Neural progenitor cell (in vitro differentiated cells): ENCODE results near the gene NTM. TPM values are rescaled to one million over a fixed set of nuclear protein-coding genes. Genes with fewer than 3 reads are reported as not detected.

Experiments
- DNase-seq: peaks from one replicate; pipeline ENCODE4 v3.0.0-alpha.2; 2016; ENCODE audit warnings: low spot score
- H2AFZ ChIP-seq: fragments of 200-600 bp; sonication (generic); replicated peaks from 2 replicates; pipeline ENCODE4 v1.6.1; 2016; ENCODE audit warnings: antibody characterized with exemption
- H3F3A ChIP-seq: fragments of 200-600 bp; sonication (generic); 2 replicates; pipeline ENCODE4 v1.6.1; 2016; ENCODE audit warnings: antibody characterized with exemption, low read depth
- H3K27ac ChIP-seq: fragments of 200-600 bp; sonication (generic); 2 replicates; pipeline ENCODE4 v1.5.1; 2016; ENCODE audit warnings: mild to moderate bottlenecking
- H3K27me3 ChIP-seq: fragments of 200-600 bp; sonication (generic); 2 replicates; pipeline ENCODE4 v1.6.1; 2016; ENCODE audit warnings: mild to moderate bottlenecking, moderate library complexity
- H3K36me3 ChIP-seq: fragments of 200-600 bp; sonication (generic); 2 replicates; pipeline ENCODE4 v1.5.1; 2016
- H3K4me1 ChIP-seq: fragments of 200-600 bp; sonication (generic); 2 replicates; pipeline ENCODE4 v1.6.1; 2016; ENCODE audit warnings: mixed run types
- H3K4me2 ChIP-seq: fragments of 200-600 bp; sonication (generic); 2 replicates; pipeline ENCODE4 v1.6.1; 2016
- H3K4me3 ChIP-seq: fragments of 200-600 bp; sonication (generic); 2 replicates; pipeline ENCODE4 v1.5.1; 2016
- H3K79me2 ChIP-seq: fragments of 200-600 bp; sonication (generic); 2 replicates; pipeline ENCODE4 v1.6.1; 2016; ENCODE audit warnings: low read depth
- H3K9ac ChIP-seq: fragments of 200-600 bp; sonication (generic); 2 replicates; pipeline ENCODE4 v1.6.1; 2016
- H3K9me3 ChIP-seq: fragments of 200-600 bp; sonication (generic); 2 replicates; pipeline ENCODE4 v1.5.1; 2016; ENCODE audit warnings: low read depth
- H4K20me1 ChIP-seq: fragments of 200-600 bp; sonication (generic); 2 replicates; pipeline ENCODE4 v1.6.1; 2016; ENCODE audit warnings: low read depth
- H3K27ac Mint-ChIP-seq: 3 replicates; pipeline ENCODE4 v1.8.0; 2021; ENCODE audit warnings: mixed read lengths
- H3K27me3 Mint-ChIP-seq: 2 replicates; pipeline ENCODE4 v1.8.0; 2022; ENCODE audit warnings: low read depth, mild to moderate bottlenecking, inconsistent platforms, moderate library complexity, mixed read lengths; ENCODE audit not compliant: insufficient read depth
- H3K36me3 Mint-ChIP-seq: 3 replicates; pipeline ENCODE4 v1.8.0; 2021; ENCODE audit warnings: mixed read lengths
- H3K4me1 Mint-ChIP-seq: 3 replicates; pipeline ENCODE4 v1.8.0; 2021; ENCODE audit warnings: mixed read lengths
- H3K4me3 Mint-ChIP-seq: 3 replicates; pipeline ENCODE4 v1.8.0; 2021; ENCODE audit warnings: mild to moderate bottlenecking, moderate library complexity, mixed read lengths
- H3K9me3 Mint-ChIP-seq: 3 replicates; pipeline ENCODE4 v1.8.0; 2020; ENCODE audit warnings: mixed read lengths
- CTCF ChIP-seq: fragments of 200-600 bp; sonication (generic); IDR thresholded peaks from 2 replicates; pipeline ENCODE4 v1.5.1; 2017; ENCODE audit warnings: antibody characterized with exemption, mild to moderate bottlenecking
- EZH2 ChIP-seq: fragments of 200-600 bp; sonication (generic); IDR thresholded peaks from 2 replicates; pipeline ENCODE4 v1.6.1; 2017; ENCODE audit warnings: antibody characterized with exemption, mild to moderate bottlenecking, moderate library complexity
- EZH2phosphoT487 ChIP-seq: fragments of 200-600 bp; sonication (generic); IDR thresholded peaks from 2 replicates; pipeline ENCODE4 v1.6.1; 2017; ENCODE audit warnings: antibody characterized with exemption
- total RNA-seq: library from RNA; depleted of rRNA; stranded (reverse); fragments of >200 nt; gene quantifications from 2 replicates; pipeline ENCODE4 v1.2.3, GENCODE V29; 2015; ENCODE audit warnings: low replicate concordance

The NTM gene
- total RNA-seq, 1 donor from 2014 or later: 4.3 TPM

DNA sequence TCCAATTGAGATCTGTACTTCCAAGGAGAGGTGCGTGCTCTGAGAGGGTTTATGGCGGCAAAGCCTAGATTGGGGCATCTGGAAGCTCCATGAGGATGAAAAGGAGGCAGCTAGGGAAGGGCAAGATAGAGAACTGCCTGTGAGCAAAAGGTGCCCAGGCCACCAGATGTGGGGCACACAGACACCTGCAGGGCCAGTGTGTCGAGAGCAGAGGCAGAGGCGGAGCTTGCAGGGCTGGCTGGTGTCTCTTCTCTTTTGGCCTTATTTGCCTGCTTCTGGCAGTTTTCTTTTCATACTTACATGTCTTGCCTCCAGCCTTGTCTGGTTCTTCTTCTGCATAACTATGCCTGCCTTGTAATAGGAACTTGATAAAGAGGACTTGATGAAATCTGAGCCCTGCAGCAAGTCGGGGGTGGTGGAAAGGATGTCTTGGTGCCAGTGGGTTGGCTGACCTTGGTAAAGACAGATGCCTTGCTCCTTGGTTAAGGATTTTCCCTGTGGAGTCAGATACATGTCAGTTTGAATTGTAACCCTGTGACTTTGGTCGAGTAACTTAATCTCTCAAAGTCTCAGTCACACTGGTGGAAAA lies 680.3 kb downstream of the NTM start:
- Histone ChIP-seq H3K9me3 (no peaks in the 10 kb centered on the region), H2AFZ (no peak overlapping the region), H3K79me2 (no peaks in the 10 kb centered on the region), H3K27me3 (no peaks in the 10 kb centered on the region), H3F3A (no peaks in the 10 kb centered on the region), H3K36me3 (no peaks in the 10 kb centered on the region), H3K4me2 (peak overlapping the region; percentile 12), H3K4me1 (peaks cover 36% of the 10 kb centered on the region), H3K27ac (no peak overlapping the region), H3K4me3 (no peak overlapping the region), H4K20me1 (no peaks in the 10 kb centered on the region), H3K9ac (no peak overlapping the region)
- Mint-ChIP-seq H3K36me3 (no peaks in the 10 kb centered on the region), H3K4me3 (no peak overlapping the region), H3K27ac (peak overlapping the region; percentile 80), H3K9me3 (no peaks in the 10 kb centered on the region), H3K27me3 (peaks cover 3% of the 10 kb centered on the region), H3K4me1 (peaks cover 53% of the 10 kb centered on the region)
- no peak for TF ChIP-seq EZH2
- TF ChIP-seq CTCF: no peak
- TF ChIP-seq EZH2phosphoT487: no peak
- no peak for DNase-seq

- Histone ChIP-seq H3K4me1 (peaks cover 31% of the 10 kb centered on the region), H3K4me2 (no peak overlapping the region), H3K79me2 (no peaks in the 10 kb centered on the region), H3F3A (no peaks in the 10 kb centered on the region), H3K27me3 (no peaks in the 10 kb centered on the region), H3K9ac (no peak overlapping the region), H2AFZ (no peak overlapping the region), H3K36me3 (no peaks in the 10 kb centered on the region), H3K27ac (no peak overlapping the region), H4K20me1 (no peaks in the 10 kb centered on the region), H3K9me3 (no peaks in the 10 kb centered on the region), H3K4me3 (no peak overlapping the region)
- TF ChIP-seq EZH2phosphoT487 (no peak), CTCF (no peak), EZH2 (no peak)
- H3K9me3 Mint-ChIP-seq: no peaks in the 10 kb centered on the region
- no peaks in the 10 kb centered on the region for H3K36me3 Mint-ChIP-seq
- no peak for DNase-seq
- no peak overlapping the region for H3K4me3 Mint-ChIP-seq
- H3K27me3 Mint-ChIP-seq: peaks cover 3% of the 10 kb centered on the region
- no peak overlapping the region for H3K27ac Mint-ChIP-seq
- H3K4me1 Mint-ChIP-seq: peaks cover 50% of the 10 kb centered on the region
These were observed 681.3 kb downstream of the NTM start for GRCh38 chr11:132051704-132052103.

DNA sequence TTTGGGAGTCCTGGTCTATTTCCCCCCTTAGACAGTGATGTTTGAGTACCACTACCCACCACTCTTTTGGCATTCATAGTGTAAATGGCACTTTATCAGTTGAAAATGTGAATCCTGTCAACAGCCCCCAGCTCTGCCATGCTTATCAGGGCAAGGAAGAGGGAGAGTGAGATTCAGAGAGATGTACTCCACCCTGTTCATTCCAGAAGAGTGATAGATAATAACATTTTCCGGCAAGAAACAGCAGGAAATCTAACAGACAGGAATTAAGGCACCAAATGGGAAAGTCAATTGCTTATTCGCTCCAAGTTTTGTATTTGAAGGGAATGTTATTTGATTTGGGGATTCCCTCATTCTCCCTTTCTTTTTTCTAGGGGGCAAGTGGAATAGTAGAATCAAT lies 681.9 kb downstream of the NTM start:
- H3K4me3 ChIP-seq: no peak overlapping the region
- Mint-ChIP-seq H3K27me3 (peaks cover 3% of the 10 kb centered on the region), H3K27ac (no peak overlapping the region), H3K9me3 (no peaks in the 10 kb centered on the region), H3K4me1 (peaks cover 44% of the 10 kb centered on the region), H3K4me3 (no peak overlapping the region), H3K36me3 (no peaks in the 10 kb centered on the region)
- H3K27me3 ChIP-seq: no peaks in the 10 kb centered on the region
- peaks cover 26% of the 10 kb centered on the region for H3K4me1 ChIP-seq
- H2AFZ ChIP-seq: no peak overlapping the region
- H3K9me3 ChIP-seq: no peaks in the 10 kb centered on the region
- no peak overlapping the region for H3K27ac ChIP-seq
- no peak for DNase-seq
- no peak overlapping the region for H3K9ac ChIP-seq
- H3K79me2 ChIP-seq: no peaks in the 10 kb centered on the region
- H3K36me3 ChIP-seq: no peaks in the 10 kb centered on the region
- no peaks in the 10 kb centered on the region for H4K20me1 ChIP-seq
- H3F3A ChIP-seq: no peaks in the 10 kb centered on the region
- H3K4me2 ChIP-seq: no peak overlapping the region
- no peak for TF ChIP-seq EZH2phosphoT487
- TF ChIP-seq CTCF: no peak
- no peak for TF ChIP-seq EZH2
